Forelimb muscle (tissue), 1 donor: ENCODE measurements around the gene TRPC1. TPM values are rescaled to one million over a fixed set of nuclear protein-coding genes. Genes with fewer than 3 reads are reported as not detected.
"Not testable (repeated sequence)": the region's sequence is repeated elsewhere in the genome, so short reads cannot be mapped to it uniquely, and the experiment has no call there.

ENCODE experiments used
- DNase-seq: peaks from one replicate; pipeline ENCODE4 v3.0.0-alpha.2; 2013; ENCODE audit warnings: low read depth
- polyA plus RNA-seq: library from polyadenylated mRNA; unstranded; fragments of 120-200 nt; gene quantifications from one replicate; pipeline ENCODE4 v1.2.1, GENCODE V29; 2013; ENCODE audit not compliant: insufficient read length

TRPC1 gene
- polyA plus RNA-seq, 1 donor = 7.3 TPM

- DNase-seq = not testable (repeated sequence)
Measured at GRCh38 chr3:142752605-142753004, 28.8 kb downstream of the TRPC1 start.

GRCh38 chr3:142754494-142754893, 30.7 kb downstream of the TRPC1 start:
- DNase-seq = no peak

- DNase-seq = no peak
Measured at GRCh38 chr3:142768338-142768737, 44.5 kb downstream of the TRPC1 start.

- no peak for DNase-seq
Measured at GRCh38 chr3:142777927-142778326, 54.1 kb downstream of the TRPC1 start.

- no peak for DNase-seq
Measured at GRCh38 chr3:142778541-142778940, 54.7 kb downstream of the TRPC1 start.

- DNase-seq = no peak
Measured at GRCh38 chr3:142779591-142779990, 55.8 kb downstream of the TRPC1 start.

- no peak for DNase-seq
Measured at GRCh38 chr3:142782616-142783015, 58.8 kb downstream of the TRPC1 start.

GRCh38 chr3:142784228-142784627, 60.4 kb downstream of the TRPC1 start:
- no peak for DNase-seq

- no peak for DNase-seq
Measured at GRCh38 chr3:142785996-142786395, 62.2 kb downstream of the TRPC1 start.

GRCh38 chr3:142787719-142788118, 63.9 kb downstream of the TRPC1 start:
- DNase-seq = no peak

- DNase-seq = no peak
Measured at GRCh38 chr3:142794508-142794907, 70.7 kb downstream of the TRPC1 start.

GRCh38 chr3:142795332-142795731, 71.5 kb downstream of the TRPC1 start:
- DNase-seq = no peak

GRCh38 chr3:142796823-142797222, 73.0 kb downstream of the TRPC1 start:
- DNase-seq = no peak

GRCh38 chr3:142801746-142802145, 77.9 kb downstream of the TRPC1 start:
- no peak for DNase-seq

- no peak for DNase-seq
Measured at GRCh38 chr3:142802891-142803290, 79.1 kb downstream of the TRPC1 start.

- no peak for DNase-seq
Measured at GRCh38 chr3:142808103-142808917, 84.5 kb downstream of the TRPC1 start.

- no peak for DNase-seq
Measured at GRCh38 chr3:142809259-142809658, 85.4 kb downstream of the TRPC1 start.

- DNase-seq = no peak
Measured at GRCh38 chr3:142815803-142816202, 92.0 kb downstream of the TRPC1 start.

GRCh38 chr3:142817356-142817755, 93.5 kb downstream of the TRPC1 start:
- no peak for DNase-seq

- no peak for DNase-seq
Measured at GRCh38 chr3:142817897-142818296, 94.1 kb downstream of the TRPC1 start.

GRCh38 chr3:142818651-142819050, 94.8 kb downstream of the TRPC1 start:
- DNase-seq = no peak

GRCh38 chr3:142819179-142819578, 95.3 kb downstream of the TRPC1 start:
- no peak for DNase-seq

GRCh38 chr3:142828703-142829305, 105.0 kb downstream of the TRPC1 start:
- DNase-seq = peak; percentile 29
